ENCODE measurements around the gene C4orf54.

C4orf54 gene

GRCh38 chr4:99617374-99617773 is 40.3 kb downstream of the C4orf54 start:
- Histone ChIP-seq H3K79me2 (ENCODE audit: insufficient read depth, low read length) (no peaks in the 10 kb centered on the region), H3K36me3 (ENCODE audit: low read length) (no peaks in the 10 kb centered on the region), H3K9me2 (replicated peaks; ENCODE audit: insufficient read depth, low read length) (no peaks in the 10 kb centered on the region), H3K4me3 (ENCODE audit: insufficient read depth, low read length, poor library complexity, severe bottlenecking) (no peak overlapping the region), H3K4me2 (ENCODE audit: low read depth, low read length, poor library complexity, severe bottlenecking) (no peak overlapping the region), H3K27ac (ENCODE audit: low read depth, low read length) (no peak overlapping the region), H3K9me3 (ENCODE audit: insufficient read depth, low read length) (no peaks in the 10 kb centered on the region), H2AFZ (ENCODE audit: low read depth, low read length, severe bottlenecking) (no peak overlapping the region), H3K9ac (ENCODE audit: low read length) (no peak overlapping the region), H3K27me3 (ENCODE audit: low read length) (no peaks in the 10 kb centered on the region), H4K20me1 (ENCODE audit: low read depth, low read length) (no peaks in the 10 kb centered on the region), H3F3A (ENCODE audit: insufficient read depth) (no peaks in the 10 kb centered on the region)
- TF ChIP-seq CTCF (IDR thresholded peaks at IDR 0.05; ENCODE audit: insufficient read depth, low read length, poor library complexity, severe bottlenecking) (no peak), EZH2phosphoT487 (conservative IDR thresholded peaks at IDR 0.05; ENCODE audit: low read length) (no peak)

GRCh38 chr4:99615170-99615820 is 42.3 kb downstream of the C4orf54 start:
- no peak overlapping the region for H3K27ac ChIP-seq (ENCODE audit: low read depth, low read length)
- H3K9me2 ChIP-seq (replicated peaks; ENCODE audit: insufficient read depth, low read length), result no peaks in the 10 kb centered on the region
- H3K27me3 ChIP-seq (ENCODE audit: low read length), result no peaks in the 10 kb centered on the region
- no peak overlapping the region for H3K9ac ChIP-seq (ENCODE audit: low read length)
- H3K4me2 ChIP-seq (ENCODE audit: low read depth, low read length, poor library complexity, severe bottlenecking), result no peak overlapping the region
- H3K79me2 ChIP-seq (ENCODE audit: insufficient read depth, low read length), result no peaks in the 10 kb centered on the region
- no peaks in the 10 kb centered on the region for H3F3A ChIP-seq (ENCODE audit: insufficient read depth)
- no peak for TF ChIP-seq EZH2phosphoT487 (conservative IDR thresholded peaks at IDR 0.05; ENCODE audit: low read length)
- H4K20me1 ChIP-seq (ENCODE audit: low read depth, low read length), result no peaks in the 10 kb centered on the region
- H3K4me3 ChIP-seq (ENCODE audit: insufficient read depth, low read length, poor library complexity, severe bottlenecking), result no peak overlapping the region
- H2AFZ ChIP-seq (ENCODE audit: low read depth, low read length, severe bottlenecking), result no peak overlapping the region
- no peaks in the 10 kb centered on the region for H3K9me3 ChIP-seq (ENCODE audit: insufficient read depth, low read length)
- H3K36me3 ChIP-seq (ENCODE audit: low read length), result no peaks in the 10 kb centered on the region

- Histone ChIP-seq H2AFZ (ENCODE audit: low read depth, low read length, severe bottlenecking) (no peak overlapping the region), H4K20me1 (ENCODE audit: low read depth, low read length) (no peaks in the 10 kb centered on the region), H3K27me3 (ENCODE audit: low read length) (no peaks in the 10 kb centered on the region)
Measured at GRCh38 chr4:99614491-99614890, 43.1 kb downstream of the C4orf54 start.

More at GRCh38 chr4:99614491-99614890, 43.1 kb downstream of the C4orf54 start:
- H3K4me3 ChIP-seq (ENCODE audit: insufficient read depth, low read length, poor library complexity, severe bottlenecking), result no peak overlapping the region
- no peaks in the 10 kb centered on the region for H3K79me2 ChIP-seq (ENCODE audit: insufficient read depth, low read length)
- H3F3A ChIP-seq (ENCODE audit: insufficient read depth), result no peaks in the 10 kb centered on the region
- H3K9me3 ChIP-seq (ENCODE audit: insufficient read depth, low read length), result no peaks in the 10 kb centered on the region
- no peaks in the 10 kb centered on the region for H3K36me3 ChIP-seq (ENCODE audit: low read length)
- TF ChIP-seq EZH2phosphoT487 (conservative IDR thresholded peaks at IDR 0.05; ENCODE audit: low read length), result no peak
- TF ChIP-seq CTCF (IDR thresholded peaks at IDR 0.05; ENCODE audit: insufficient read depth, low read length, poor library complexity, severe bottlenecking), result no peak
- H3K9ac ChIP-seq (ENCODE audit: low read length), result no peak overlapping the region
- no peaks in the 10 kb centered on the region for H3K9me2 ChIP-seq (replicated peaks; ENCODE audit: insufficient read depth, low read length)
- no peak overlapping the region for H3K4me2 ChIP-seq (ENCODE audit: low read depth, low read length, poor library complexity, severe bottlenecking)
- no peak overlapping the region for H3K27ac ChIP-seq (ENCODE audit: low read depth, low read length)
